ENCODE data around the gene B3GALT4. TPM values are rescaled to one million over a fixed set of nuclear protein-coding genes. Genes with fewer than 3 reads are reported as not detected.

Gene B3GALT4
- total RNA-seq: 10 to 100 TPM; 10.1 to 14.2 TPM

- Mint-ChIP-seq H3K9me3 (no peaks in the 10 kb centered on the region), H3K4me1 (ENCODE audit: low read depth) (peaks cover 65% of the 10 kb centered on the region), H3K27me3 (ENCODE audit: low read depth) (no peaks in the 10 kb centered on the region), H3K36me3 (ENCODE audit: insufficient read depth in 2 of 2) (peaks cover 21 to 41% of the 10 kb centered on the region in 2 donors), H3K4me3 (peak within 1 kb of the TSS; percentile 94 to 98), H3K27ac (peak within 1 kb of the TSS; percentile 98)
- DNase-seq: peak; percentile 86 to 87
- ATAC-seq (replicated peaks in 1 of 2): peak; percentile 77 to 80
Observed at GRCh38 chr6:33276864-33277662, at the start of gene B3GALT4. Gene B3GALT4 (plus strand): TSS chr6:33277123. CDS start chr6:33277420, 297 bp downstream.

GRCh38 chr6:33235221-33235634 is 41.7 kb upstream of the B3GALT4 start:
- ATAC-seq (replicated peaks in 1 of 2) (no peak), DNase-seq (no peak)
- Mint-ChIP-seq H3K4me1 (ENCODE audit: low read depth) (peaks cover 7% of the 10 kb centered on the region), H3K9me3 (no peaks in the 10 kb centered on the region), H3K27ac (no peak overlapping the region), H3K4me3 (no peak overlapping the region), H3K36me3 (ENCODE audit: insufficient read depth in 2 of 2) (no peaks in the 10 kb centered on the region), H3K27me3 (ENCODE audit: low read depth) (peaks cover 57% of the 10 kb centered on the region)

- H3K4me3 Mint-ChIP-seq: no peak overlapping the region
- no peak for ATAC-seq (replicated peaks in 1 of 2)
- peaks cover 59% of the 10 kb centered on the region for H3K27me3 Mint-ChIP-seq (ENCODE audit: low read depth)
- no peak for DNase-seq
- no peaks in the 10 kb centered on the region for H3K9me3 Mint-ChIP-seq
- no peak overlapping the region for H3K27ac Mint-ChIP-seq
- peaks cover 11% of the 10 kb centered on the region for H3K4me1 Mint-ChIP-seq (ENCODE audit: low read depth)
- H3K36me3 Mint-ChIP-seq (ENCODE audit: insufficient read depth in 2 of 2): no peaks in the 10 kb centered on the region
Observed at GRCh38 chr6:33236328-33236727, 40.6 kb upstream of the B3GALT4 start.

GRCh38 chr6:33236852-33237251 is 40.1 kb upstream of the B3GALT4 start:
- Mint-ChIP-seq H3K9me3 (no peaks in the 10 kb centered on the region), H3K4me3 (no peak overlapping the region), H3K27me3 (ENCODE audit: low read depth) (peaks cover 54% of the 10 kb centered on the region), H3K4me1 (ENCODE audit: low read depth) (peaks cover 13% of the 10 kb centered on the region), H3K27ac (no peak overlapping the region), H3K36me3 (ENCODE audit: insufficient read depth in 2 of 2) (no peaks in the 10 kb centered on the region)
- ATAC-seq (replicated peaks in 1 of 2): no peak
- DNase-seq: no peak

- peaks cover 21% of the 10 kb centered on the region for H3K4me1 Mint-ChIP-seq (ENCODE audit: low read depth)
- H3K9me3 Mint-ChIP-seq: no peaks in the 10 kb centered on the region
- no peak for ATAC-seq (replicated peaks in 1 of 2)
- H3K4me3 Mint-ChIP-seq: no peak overlapping the region
- peaks cover 55% of the 10 kb centered on the region for H3K27me3 Mint-ChIP-seq (ENCODE audit: low read depth)
- H3K36me3 Mint-ChIP-seq (ENCODE audit: insufficient read depth in 2 of 2): no peaks in the 10 kb centered on the region
- H3K27ac Mint-ChIP-seq: no peak overlapping the region
- no peak for DNase-seq
Observed at GRCh38 chr6:33237741-33238140, 39.2 kb upstream of the B3GALT4 start.

GRCh38 chr6:33241968-33242367 is 35.0 kb upstream of the B3GALT4 start:
- DNase-seq (no peak), ATAC-seq (replicated peaks in 1 of 2) (peak; percentile 93)
- Mint-ChIP-seq H3K9me3 (no peaks in the 10 kb centered on the region), H3K4me3 (peak overlapping the region; percentile 50 to 60), H3K36me3 (ENCODE audit: insufficient read depth in 2 of 2) (no peaks in the 10 kb centered on the region), H3K27me3 (ENCODE audit: low read depth) (peaks cover 44% of the 10 kb centered on the region), H3K27ac (peak overlapping the region; percentile 74), H3K4me1 (ENCODE audit: low read depth) (peaks cover 21% of the 10 kb centered on the region)

GRCh38 chr6:33243476-33243875 is 33.4 kb upstream of the B3GALT4 start:
- Mint-ChIP-seq H3K4me3 (no peak overlapping the region), H3K4me1 (ENCODE audit: low read depth) (peaks cover 23% of the 10 kb centered on the region), H3K9me3 (no peaks in the 10 kb centered on the region), H3K27me3 (ENCODE audit: low read depth) (peaks cover 34% of the 10 kb centered on the region), H3K36me3 (ENCODE audit: insufficient read depth in 2 of 2) (no peaks in the 10 kb centered on the region), H3K27ac (no peak overlapping the region)
- DNase-seq: no peak
- no peak for ATAC-seq (replicated peaks in 1 of 2)

- Mint-ChIP-seq H3K9me3 (no peaks in the 10 kb centered on the region), H3K4me3 (peak overlapping the region; percentile 94 to 95), H3K4me1 (ENCODE audit: low read depth) (peaks cover 34% of the 10 kb centered on the region), H3K36me3 (ENCODE audit: insufficient read depth in 2 of 2) (peaks cover 7 to 15% of the 10 kb centered on the region in 2 donors), H3K27me3 (ENCODE audit: low read depth) (peaks cover 9% of the 10 kb centered on the region), H3K27ac (peak overlapping the region; percentile 93)
- ATAC-seq (replicated peaks in 1 of 2) (peak; percentile 38 to 43), DNase-seq (peak; percentile 93)
Observed at GRCh38 chr6:33247977-33248642, 28.8 kb upstream of the B3GALT4 start.

- peak overlapping the region; percentile 93 for H3K27ac Mint-ChIP-seq
- H3K4me1 Mint-ChIP-seq (ENCODE audit: low read depth): peaks cover 34% of the 10 kb centered on the region
- DNase-seq: peak in 1 of 2 donors; percentile 54
- no peaks in the 10 kb centered on the region for H3K9me3 Mint-ChIP-seq
- H3K27me3 Mint-ChIP-seq (ENCODE audit: low read depth): peaks cover 4% of the 10 kb centered on the region
- peak; percentile 12 to 19 for ATAC-seq (replicated peaks in 1 of 2)
- H3K4me3 Mint-ChIP-seq: peak overlapping the region; percentile 94 to 95
- H3K36me3 Mint-ChIP-seq (ENCODE audit: insufficient read depth in 2 of 2): peaks cover 7 to 15% of the 10 kb centered on the region in 2 donors
Observed at GRCh38 chr6:33248643-33248931, 28.3 kb upstream of the B3GALT4 start.

GRCh38 chr6:33248932-33249731 is 27.8 kb upstream of the B3GALT4 start:
- peak; percentile 96 to 99 for DNase-seq
- H3K27me3 Mint-ChIP-seq (ENCODE audit: low read depth): no peaks in the 10 kb centered on the region
- peak overlapping the region; percentile 94 to 95 for H3K4me3 Mint-ChIP-seq
- H3K4me1 Mint-ChIP-seq (ENCODE audit: low read depth): peaks cover 34% of the 10 kb centered on the region
- H3K36me3 Mint-ChIP-seq (ENCODE audit: insufficient read depth in 2 of 2): peaks cover 7 to 18% of the 10 kb centered on the region in 2 donors
- no peaks in the 10 kb centered on the region for H3K9me3 Mint-ChIP-seq
- peak overlapping the region; percentile 93 for H3K27ac Mint-ChIP-seq
- peak; percentile 90 to 91 for ATAC-seq (replicated peaks in 1 of 2)

- Mint-ChIP-seq H3K27ac (peak overlapping the region; percentile 63), H3K36me3 (ENCODE audit: insufficient read depth in 2 of 2) (peaks cover 7 to 18% of the 10 kb centered on the region in 2 donors), H3K27me3 (ENCODE audit: low read depth) (no peaks in the 10 kb centered on the region), H3K4me3 (peak overlapping the region; percentile 94 to 95), H3K9me3 (no peaks in the 10 kb centered on the region), H3K4me1 (ENCODE audit: low read depth) (peaks cover 34% of the 10 kb centered on the region)
- DNase-seq (peak; percentile 27 to 51), ATAC-seq (replicated peaks in 1 of 2) (no peak)
Observed at GRCh38 chr6:33249732-33250630, 26.9 kb upstream of the B3GALT4 start.

GRCh38 chr6:33250731-33251130 is 26.2 kb upstream of the B3GALT4 start:
- Mint-ChIP-seq H3K4me1 (ENCODE audit: low read depth) (peaks cover 34% of the 10 kb centered on the region), H3K36me3 (ENCODE audit: insufficient read depth in 2 of 2) (peaks cover 7 to 18% of the 10 kb centered on the region in 2 donors), H3K4me3 (peak overlapping the region; percentile 94 to 95), H3K27me3 (ENCODE audit: low read depth) (no peaks in the 10 kb centered on the region), H3K9me3 (no peaks in the 10 kb centered on the region), H3K27ac (peak overlapping the region; percentile 63)
- DNase-seq (no peak), ATAC-seq (replicated peaks in 1 of 2) (no peak)

Data from activated T-cell treated with anti-CD3 and anti-CD28 coated beads, Interleukin-2, amount 50 U/mL, for 72 hours (primary cell).